Ishikawa (cell line): ENCODE data around the gene KIF26B.

ENCODE experiments used
- CEBPB ChIP-seq: IDR thresholded peaks from 2 replicates; pipeline ENCODE4 v1.6.1; 2012
- CREB1 ChIP-seq: IDR thresholded peaks from 2 replicates; pipeline ENCODE4 v1.6.1; 2012; ENCODE audit warnings: low read depth
- EGR1 ChIP-seq: IDR thresholded peaks from 2 replicates; pipeline ENCODE4 v1.6.1; 2012
- EP300 ChIP-seq: IDR thresholded peaks from 2 replicates; pipeline ENCODE4 v1.6.1; 2012; ENCODE audit warnings: borderline replicate concordance
- FOXM1 ChIP-seq: IDR thresholded peaks from 2 replicates; pipeline ENCODE4 v1.6.1; 2012; ENCODE audit warnings: low read depth, borderline replicate concordance
- MAX ChIP-seq: IDR thresholded peaks from 2 replicates; pipeline ENCODE4 v1.6.1; 2012
- NFIC ChIP-seq: IDR thresholded peaks from 2 replicates; pipeline ENCODE4 v1.6.1; 2012
- RAD21 ChIP-seq: IDR thresholded peaks from 2 replicates; pipeline ENCODE4 v1.6.1; 2012; ENCODE audit warnings: low read depth
- REST ChIP-seq: IDR thresholded peaks from 2 replicates; pipeline ENCODE4 v1.6.1; 2012; ENCODE audit warnings: low read depth, mild to moderate bottlenecking
- TAF1 ChIP-seq: IDR thresholded peaks from 2 replicates; pipeline ENCODE4 v1.6.1; 2012; ENCODE audit warnings: low read depth, mild to moderate bottlenecking
- TCF12 ChIP-seq: IDR thresholded peaks from 2 replicates; pipeline ENCODE4 v1.6.1; 2012; ENCODE audit warnings: low read depth
- TEAD4 ChIP-seq: IDR thresholded peaks from 2 replicates; pipeline ENCODE4 v1.6.1; 2012
- USF1 ChIP-seq: IDR thresholded peaks from 2 replicates; pipeline ENCODE4 v1.6.1; 2012
- YY1 ChIP-seq: IDR thresholded peaks from 2 replicates; pipeline ENCODE4 v1.6.1; 2012; ENCODE audit warnings: low read depth
- ZBTB7A ChIP-seq: IDR thresholded peaks from 2 replicates; pipeline ENCODE4 v1.6.1; 2012; ENCODE audit warnings: low read depth

Gene KIF26B

GRCh38 chr1:245330951-245331350 is 176.2 kb downstream of the KIF26B start:
- TF ChIP-seq TCF12 = no peak

- no peak for TF ChIP-seq RAD21
- TF ChIP-seq REST = no peak
- no peak for TF ChIP-seq TAF1
- no peak for TF ChIP-seq TEAD4
- no peak for TF ChIP-seq ZBTB7A
- no peak for TF ChIP-seq FOXM1
- TF ChIP-seq YY1 = no peak
- TF ChIP-seq TCF12 = no peak
- no peak for TF ChIP-seq EP300
- TF ChIP-seq NFIC = no peak
- TF ChIP-seq USF1 = no peak
- TF ChIP-seq CEBPB = no peak
- TF ChIP-seq EGR1 = no peak
- TF ChIP-seq CREB1 = no peak
- TF ChIP-seq MAX = no peak
These were observed 177.3 kb downstream of the KIF26B start for GRCh38 chr1:245332085-245332484.

GRCh38 chr1:245332513-245332912 is 177.7 kb downstream of the KIF26B start:
- TF ChIP-seq REST (no peak), YY1 (no peak), FOXM1 (no peak), RAD21 (no peak), TEAD4 (no peak)

GRCh38 chr1:245334235-245334634 is 179.4 kb downstream of the KIF26B start:
- TF ChIP-seq RAD21 (no peak), REST (no peak), EP300 (no peak), USF1 (no peak), FOXM1 (no peak), MAX (no peak), TAF1 (no peak), EGR1 (no peak), NFIC (no peak), CEBPB (no peak)

- TF ChIP-seq YY1 = no peak
- no peak for TF ChIP-seq FOXM1
- TF ChIP-seq TCF12 = no peak
- no peak for TF ChIP-seq REST
These were observed 180.2 kb downstream of the KIF26B start for GRCh38 chr1:245334827-245335490.
